ENCODE measurements around the gene RAPGEF2. TPM values are rescaled to one million over a fixed set of nuclear protein-coding genes. Genes with fewer than 3 reads are reported as not detected.

RAPGEF2 gene
- polyA plus RNA-seq, 1 donor (not counting 4 experiments of a cell fraction or from before 2014, with no cell fraction given) = 23.8 TPM

- H3K9me3 ChIP-seq (ENCODE audit: control insufficient read depth, low read depth, low read length) = no peaks in the 10 kb centered on the region
- dilution Hi-C loops (cut with MboI; ENCODE audit: extremely low pct_ligation_motif_present, low sequenced_read_pairs) = no loop called here
- H3K4me1 ChIP-seq (ENCODE audit: control insufficient read depth, extremely low read depth, insufficient read depth, low read length) = no peaks in the 10 kb centered on the region
- H3K9ac ChIP-seq (ENCODE audit: control insufficient read depth, extremely low read depth, insufficient read depth, low read length) = no peak overlapping the region
- H4K20me1 ChIP-seq (ENCODE audit: control insufficient read depth, extremely low read depth, insufficient read depth, low read length) = no peaks in the 10 kb centered on the region
- H3K79me2 ChIP-seq (ENCODE audit: control insufficient read depth, insufficient read depth, low read length) = peaks cover 32% of the 10 kb centered on the region
- H3K9me1 ChIP-seq (ENCODE audit: control insufficient read depth, extremely low read depth, insufficient read depth, low read length) = peaks cover 2% of the 10 kb centered on the region
- TF ChIP-seq CTCF (optimal IDR thresholded peaks at IDR 0.05 in 1 of 3, IDR thresholded peaks at IDR 0.05 in 1 of 3, conservative IDR thresholded peaks at IDR 0.05 in 1 of 3; ENCODE audit: extremely low read depth in 1 of 3, insufficient read depth in 2 of 3, low read length in 3 of 3) (no peak), EZH2 (IDR thresholded peaks at IDR 0.05; ENCODE audit: low read length) (no peak)
- no peaks in the 10 kb centered on the region for H3K36me3 ChIP-seq (ENCODE audit: control insufficient read depth in 2 of 2, extremely low read depth in 1 of 2, insufficient read depth in 2 of 2, low read length in 2 of 2)
- H3K27ac ChIP-seq (ENCODE audit: control insufficient read depth, insufficient read depth, low read length) = no peak overlapping the region
- H2AFZ ChIP-seq (ENCODE audit: control insufficient read depth, low read length) = no peak overlapping the region
- no peak for DNase-seq (ENCODE audit: low read depth, low spot score)
- FAIRE-seq = no peak
- no peak overlapping the region for H3K4me2 ChIP-seq (ENCODE audit: control insufficient read depth, extremely low read depth, insufficient read depth, low read depth, low read length)
- H3K27me3 ChIP-seq (ENCODE audit: control insufficient read depth, extremely low read depth, insufficient read depth, low read length) = no peaks in the 10 kb centered on the region
- no peak overlapping the region for H3K4me3 ChIP-seq (ENCODE audit: control insufficient read depth in 2 of 3, extremely low read depth in 1 of 3, insufficient read depth in 2 of 3, low read depth in 1 of 3, low read length in 3 of 3)
These were observed 41.3 kb downstream of the RAPGEF2 start for GRCh38 chr4:159144112-159144694.

- Histone ChIP-seq H4K20me1 (ENCODE audit: control insufficient read depth, extremely low read depth, insufficient read depth, low read length) (no peaks in the 10 kb centered on the region), H3K79me2 (ENCODE audit: control insufficient read depth, insufficient read depth, low read length) (peaks cover 39% of the 10 kb centered on the region), H3K4me2 (ENCODE audit: control insufficient read depth, extremely low read depth, insufficient read depth, low read depth, low read length) (no peak overlapping the region), H2AFZ (ENCODE audit: control insufficient read depth, low read length) (no peak overlapping the region), H3K4me1 (ENCODE audit: control insufficient read depth, extremely low read depth, insufficient read depth, low read length) (no peaks in the 10 kb centered on the region), H3K9ac (ENCODE audit: control insufficient read depth, extremely low read depth, insufficient read depth, low read length) (no peak overlapping the region), H3K4me3 (ENCODE audit: control insufficient read depth in 2 of 3, extremely low read depth in 1 of 3, insufficient read depth in 2 of 3, low read depth in 1 of 3, low read length in 3 of 3) (no peak overlapping the region), H3K27me3 (ENCODE audit: control insufficient read depth, extremely low read depth, insufficient read depth, low read length) (no peaks in the 10 kb centered on the region), H3K9me1 (ENCODE audit: control insufficient read depth, extremely low read depth, insufficient read depth, low read length) (peaks cover 2% of the 10 kb centered on the region), H3K36me3 (ENCODE audit: control insufficient read depth in 2 of 2, extremely low read depth in 1 of 2, insufficient read depth in 2 of 2, low read length in 2 of 2) (no peaks in the 10 kb centered on the region), H3K9me3 (ENCODE audit: control insufficient read depth, low read depth, low read length) (no peaks in the 10 kb centered on the region), H3K27ac (ENCODE audit: control insufficient read depth, insufficient read depth, low read length) (no peak overlapping the region)
- DNase-seq (ENCODE audit: low read depth, low spot score) (no peak), FAIRE-seq (no peak)
- dilution Hi-C loops (cut with MboI; ENCODE audit: extremely low pct_ligation_motif_present, low sequenced_read_pairs) = no loop called here
- TF ChIP-seq EZH2 (IDR thresholded peaks at IDR 0.05; ENCODE audit: low read length) (no peak), CTCF (optimal IDR thresholded peaks at IDR 0.05 in 1 of 3, IDR thresholded peaks at IDR 0.05 in 1 of 3, conservative IDR thresholded peaks at IDR 0.05 in 1 of 3; ENCODE audit: extremely low read depth in 1 of 3, insufficient read depth in 2 of 3, low read length in 3 of 3) (no peak)
These were observed 42.6 kb downstream of the RAPGEF2 start for GRCh38 chr4:159145318-159145991.

All from keratinocyte (primary cell).